CD4-positive, alpha-beta T cell treated with Interleukin-6 for 4 hours (primary cell): ENCODE data around the gene TOX2.

Experiments used
- DNase-seq: peaks from one replicate; pipeline ENCODE4 v3.0.0-alpha.2; 2020; ENCODE audit warnings: mixed read lengths

TOX2 gene

GRCh38 chr20:43916073-43916880, 1.6 kb downstream of the TOX2 start:
- DNase-seq: no peak

GRCh38 chr20:43916881-43917371, 2.3 kb downstream of the TOX2 start:
- DNase-seq: no peak

- no peak for DNase-seq
Measured at GRCh38 chr20:43917380-43917779, 2.7 kb downstream of the TOX2 start.

GRCh38 chr20:43919686-43920403, 5.2 kb downstream of the TOX2 start:
- no peak for DNase-seq

- DNase-seq: no peak
Measured at GRCh38 chr20:43920797-43921196, 6.1 kb downstream of the TOX2 start.

- no peak for DNase-seq
Measured at GRCh38 chr20:43921227-43921780, 6.7 kb downstream of the TOX2 start.

GRCh38 chr20:43922614-43923013, 8.0 kb downstream of the TOX2 start:
- DNase-seq: no peak

GRCh38 chr20:43923322-43923721, 8.7 kb downstream of the TOX2 start:
- no peak for DNase-seq

- no peak for DNase-seq
Measured at GRCh38 chr20:43923917-43924316, 9.3 kb downstream of the TOX2 start.

GRCh38 chr20:43925215-43925614, 10.6 kb downstream of the TOX2 start:
- peak; percentile 62 for DNase-seq

GRCh38 chr20:43925801-43926200, 11.1 kb downstream of the TOX2 start:
- peak; percentile 63 for DNase-seq

- no peak for DNase-seq
Measured at GRCh38 chr20:43926287-43927050, 11.8 kb downstream of the TOX2 start.

GRCh38 chr20:43931976-43932375, 17.3 kb downstream of the TOX2 start:
- no peak for DNase-seq

- DNase-seq: no peak
Measured at GRCh38 chr20:43934833-43935232, 20.2 kb downstream of the TOX2 start.

- DNase-seq: no peak
Measured at GRCh38 chr20:43936104-43936770, 21.6 kb downstream of the TOX2 start.

GRCh38 chr20:43936805-43937204, 22.2 kb downstream of the TOX2 start:
- no peak for DNase-seq

GRCh38 chr20:43937591-43937990, 22.9 kb downstream of the TOX2 start:
- DNase-seq: no peak

GRCh38 chr20:43938017-43938655, 23.5 kb downstream of the TOX2 start:
- no peak for DNase-seq

GRCh38 chr20:43938932-43939761, 24.5 kb downstream of the TOX2 start:
- no peak for DNase-seq

- DNase-seq: no peak
Measured at GRCh38 chr20:43939762-43940121, 25.1 kb downstream of the TOX2 start.
